Esophagus squamous epithelium (tissue), 4 donors: ENCODE data around the gene CAPN12.

Experiments
- CTCF ChIP-seq, 6 experiments: fragments of 450-650 bp in 4 of 6; fragments of 200-600 bp in 2 of 6; sonication (generic) in 2 of 6; IDR thresholded peaks; one replicate each; pipeline ENCODE4 v1.5.1; 2016 to 2019; ENCODE audit warnings: antibody characterized with exemption in 6 of 6, mild to moderate bottlenecking in 4 of 6, moderate library complexity in 4 of 6
- POLR2A ChIP-seq, 4 donors: fragments of 450-650 bp; IDR thresholded peaks; one replicate each; pipeline ENCODE4 v1.6.1; 2017; ENCODE audit warnings: antibody characterized with exemption in 4 of 4, mild to moderate bottlenecking in 4 of 4, moderate library complexity in 3 of 4

GRCh38 chr19:38731654-38732301 is 12.5 kb downstream of the CAPN12 start:
- TF ChIP-seq CTCF (IDR thresholded peaks at IDR 0.05) (no peak), POLR2A (IDR thresholded peaks at IDR 0.05) (no peak)
